Muscle layer of colon (tissue), 2 donors: ENCODE results near the gene NSUN4.
"Not testable (repeated sequence)": the region's sequence is repeated elsewhere in the genome, so short reads cannot be mapped to it uniquely, and the experiment has no call there.

Source experiments
- H3K27ac ChIP-seq: one replicate; pipeline ENCODE4 v1.7.0; 2013; ENCODE audit warnings: low read depth, mild to moderate bottlenecking, low read length, moderate library complexity
- H3K27me3 ChIP-seq, 2 donors: one replicate each; pipeline ENCODE4 v1.7.0; 2013; ENCODE audit warnings: low read length in 2 of 2, mild to moderate bottlenecking in 2 of 2; ENCODE audit not compliant: insufficient read depth in 2 of 2, control insufficient read depth in 1 of 2
- H3K36me3 ChIP-seq: one replicate; pipeline ENCODE4 v1.7.0; 2013; ENCODE audit warnings: mild to moderate bottlenecking, low read length; ENCODE audit not compliant: insufficient read depth
- H3K4me1 ChIP-seq: one replicate; pipeline ENCODE4 v1.7.0; 2013; ENCODE audit warnings: mild to moderate bottlenecking, low read length; ENCODE audit not compliant: insufficient read depth
- H3K4me3 ChIP-seq, 2 donors: one replicate each; pipeline ENCODE4 v1.7.0; 2013; ENCODE audit warnings: low read length in 2 of 2, low read depth in 1 of 2, mild to moderate bottlenecking in 1 of 2, moderate library complexity in 1 of 2
- H3K9ac ChIP-seq: one replicate; pipeline ENCODE4 v1.7.0; 2013; ENCODE audit warnings: low read length
- H3K9me3 ChIP-seq: one replicate; pipeline ENCODE4 v1.7.0; 2013; ENCODE audit warnings: mild to moderate bottlenecking, low read length
- donor health status: abdominal sarcoma.
- donor health status: Adenocarcinoma of cecum.

The NSUN4 gene

GRCh38 chr1:46331786-46332540 is 8.6 kb upstream of the NSUN4 start:
- H3K27ac ChIP-seq, H3K27me3 ChIP-seq, H3K4me1 ChIP-seq, H3K9me3 ChIP-seq, H3K4me3 ChIP-seq, H3K9ac ChIP-seq, H3K36me3 ChIP-seq: not testable (repeated sequence)

GRCh38 chr1:46333300-46334029 is 7.1 kb upstream of the NSUN4 start:
- no peaks in the 10 kb centered on the region for H3K36me3 ChIP-seq
- no peak overlapping the region for H3K4me3 ChIP-seq
- no peaks in the 10 kb centered on the region for H3K9me3 ChIP-seq
- H3K27ac ChIP-seq = no peak overlapping the region
- H3K9ac ChIP-seq = no peak overlapping the region
- H3K4me1 ChIP-seq = no peaks in the 10 kb centered on the region
- no peaks in the 10 kb centered on the region for H3K27me3 ChIP-seq

GRCh38 chr1:46334030-46334384 is 6.6 kb upstream of the NSUN4 start:
- Histone ChIP-seq H3K27me3 (no peaks in the 10 kb centered on the region), H3K9me3 (no peaks in the 10 kb centered on the region), H3K27ac (no peak overlapping the region), H3K9ac (no peak overlapping the region), H3K4me1 (no peaks in the 10 kb centered on the region), H3K36me3 (no peaks in the 10 kb centered on the region), H3K4me3 (no peak overlapping the region)

GRCh38 chr1:46335081-46335480 is 5.5 kb upstream of the NSUN4 start:
- H3K4me1 ChIP-seq = no peaks in the 10 kb centered on the region
- H3K36me3 ChIP-seq = no peaks in the 10 kb centered on the region
- no peak overlapping the region for H3K4me3 ChIP-seq
- no peaks in the 10 kb centered on the region for H3K27me3 ChIP-seq
- H3K27ac ChIP-seq = no peak overlapping the region
- H3K9me3 ChIP-seq = no peaks in the 10 kb centered on the region
- H3K9ac ChIP-seq = no peak overlapping the region

GRCh38 chr1:46337409-46337808 is 3.2 kb upstream of the NSUN4 start:
- H3K27me3 ChIP-seq, H3K27ac ChIP-seq, H3K9ac ChIP-seq, H3K9me3 ChIP-seq, H3K4me1 ChIP-seq, H3K4me3 ChIP-seq, H3K36me3 ChIP-seq: not testable (repeated sequence)

GRCh38 chr1:46341222-46342083 is 846 bp downstream of the NSUN4 start:
- H3K4me3 ChIP-seq = peak overlapping the region; percentile 66 to 90
- no peaks in the 10 kb centered on the region for H3K27me3 ChIP-seq
- no peaks in the 10 kb centered on the region for H3K9me3 ChIP-seq
- H3K36me3 ChIP-seq = peaks cover 12% of the 10 kb centered on the region
- H3K4me1 ChIP-seq = peaks cover 7% of the 10 kb centered on the region
- peak overlapping the region; percentile 89 for H3K9ac ChIP-seq
- peak overlapping the region; percentile 74 for H3K27ac ChIP-seq

GRCh38 chr1:46342084-46342656 is 1.6 kb downstream of the NSUN4 start:
- peak overlapping the region; percentile 74 for H3K27ac ChIP-seq
- peaks cover 19% of the 10 kb centered on the region for H3K36me3 ChIP-seq
- no peak overlapping the region for H3K9ac ChIP-seq
- peak overlapping the region in 1 of 2 donors; percentile 90 for H3K4me3 ChIP-seq
- H3K27me3 ChIP-seq = no peaks in the 10 kb centered on the region
- no peaks in the 10 kb centered on the region for H3K9me3 ChIP-seq
- H3K4me1 ChIP-seq = peaks cover 7% of the 10 kb centered on the region

GRCh38 chr1:46342677-46343350 is 2.2 kb downstream of the NSUN4 start:
- H3K27ac ChIP-seq = no peak overlapping the region
- peaks cover 23% of the 10 kb centered on the region for H3K36me3 ChIP-seq
- H3K4me3 ChIP-seq = no peak overlapping the region
- no peaks in the 10 kb centered on the region for H3K27me3 ChIP-seq
- peaks cover 7% of the 10 kb centered on the region for H3K4me1 ChIP-seq
- no peaks in the 10 kb centered on the region for H3K9me3 ChIP-seq
- no peak overlapping the region for H3K9ac ChIP-seq

- Histone ChIP-seq H3K9ac (no peak overlapping the region), H3K36me3 (peaks cover 23% of the 10 kb centered on the region), H3K9me3 (no peaks in the 10 kb centered on the region), H3K4me3 (no peak overlapping the region), H3K27me3 (no peaks in the 10 kb centered on the region), H3K27ac (no peak overlapping the region), H3K4me1 (peaks cover 7% of the 10 kb centered on the region)
Observed at GRCh38 chr1:46343351-46343695, 2.7 kb downstream of the NSUN4 start.

GRCh38 chr1:46343705-46344104 is 3.1 kb downstream of the NSUN4 start:
- Histone ChIP-seq H3K4me3 (no peak overlapping the region), H3K36me3 (peaks cover 23% of the 10 kb centered on the region), H3K9me3 (no peaks in the 10 kb centered on the region), H3K27me3 (no peaks in the 10 kb centered on the region), H3K9ac (no peak overlapping the region), H3K4me1 (peaks cover 7% of the 10 kb centered on the region), H3K27ac (no peak overlapping the region)

- no peak overlapping the region for H3K4me3 ChIP-seq
- no peaks in the 10 kb centered on the region for H3K9me3 ChIP-seq
- no peak overlapping the region for H3K9ac ChIP-seq
- peaks cover 25% of the 10 kb centered on the region for H3K36me3 ChIP-seq
- no peaks in the 10 kb centered on the region for H3K27me3 ChIP-seq
- peaks cover 7% of the 10 kb centered on the region for H3K4me1 ChIP-seq
- H3K27ac ChIP-seq = no peak overlapping the region
Observed at GRCh38 chr1:46344481-46344880, 3.9 kb downstream of the NSUN4 start.
